Chondrocyte (in vitro differentiated cells): ENCODE data around the gene ARHGAP32. TPM values are rescaled to one million over a fixed set of nuclear protein-coding genes. Genes with fewer than 3 reads are reported as not detected.

Experiments
- DNase-seq: peaks from one replicate; pipeline ENCODE4 v3.0.0; 2021; ENCODE audit warnings: mixed read lengths, low spot score
- H3K27ac Mint-ChIP-seq: one replicate; pipeline ENCODE4 v1.8.0; 2021; ENCODE audit warnings: mild to moderate bottlenecking, moderate library complexity, mixed read lengths; ENCODE audit not compliant: unreplicated experiment
- H3K27me3 Mint-ChIP-seq: 2 replicates; pipeline ENCODE4 v1.8.0; 2021; ENCODE audit warnings: low read depth, mixed read lengths
- H3K36me3 Mint-ChIP-seq: 2 replicates; pipeline ENCODE4 v1.8.0; 2021; ENCODE audit warnings: low read depth, mixed read lengths
- H3K4me1 Mint-ChIP-seq: 2 replicates; pipeline ENCODE4 v1.8.0; 2021; ENCODE audit warnings: low read depth, mild to moderate bottlenecking, mixed read lengths
- H3K4me3 Mint-ChIP-seq: one replicate; pipeline ENCODE4 v1.8.0; 2021; ENCODE audit warnings: mild to moderate bottlenecking, moderate library complexity, mixed read lengths; ENCODE audit not compliant: unreplicated experiment
- H3K9me3 Mint-ChIP-seq: 2 replicates; pipeline ENCODE4 v1.8.0; 2021; ENCODE audit warnings: low read depth, mixed read lengths
- CTCF ChIP-seq: fragments of 200-600 bp; sonication (generic); IDR thresholded peaks from 2 replicates; pipeline ENCODE4 v1.5.0; 2021; ENCODE audit warnings: antibody characterized with exemption, mild to moderate bottlenecking, moderate library complexity
- total RNA-seq: library from RNA; stranded (reverse); gene quantifications from 3 replicates; pipeline ENCODE4 v1.2.1, GENCODE V29; 2021

ARHGAP32 gene
- total RNA-seq, 1 donor from 2014 or later: 15.8 TPM

GRCh38 chr11:129077191-129077590, 114.9 kb downstream of the ARHGAP32 start:
- H3K4me3 Mint-ChIP-seq: no peak overlapping the region
- no peak for TF ChIP-seq CTCF
- H3K27ac Mint-ChIP-seq: no peak overlapping the region
- no peaks in the 10 kb centered on the region for H3K27me3 Mint-ChIP-seq
- H3K9me3 Mint-ChIP-seq: peaks cover 22% of the 10 kb centered on the region
- peaks cover 4% of the 10 kb centered on the region for H3K36me3 Mint-ChIP-seq
- DNase-seq: no peak
- H3K4me1 Mint-ChIP-seq: peaks cover 14% of the 10 kb centered on the region

- H3K36me3 Mint-ChIP-seq: peaks cover 2% of the 10 kb centered on the region
- no peaks in the 10 kb centered on the region for H3K27me3 Mint-ChIP-seq
- H3K4me3 Mint-ChIP-seq: no peak overlapping the region
- H3K4me1 Mint-ChIP-seq: peaks cover 20% of the 10 kb centered on the region
- H3K9me3 Mint-ChIP-seq: peaks cover 12% of the 10 kb centered on the region
- DNase-seq: no peak
- no peak for TF ChIP-seq CTCF
- H3K27ac Mint-ChIP-seq: no peak overlapping the region
Measured at GRCh38 chr11:129075757-129076156, 116.4 kb downstream of the ARHGAP32 start.

GRCh38 chr11:129067454-129067853, 124.7 kb downstream of the ARHGAP32 start:
- Mint-ChIP-seq H3K27ac (no peak overlapping the region), H3K4me1 (peaks cover 9% of the 10 kb centered on the region), H3K4me3 (no peak overlapping the region), H3K36me3 (no peaks in the 10 kb centered on the region), H3K27me3 (no peaks in the 10 kb centered on the region), H3K9me3 (no peaks in the 10 kb centered on the region)
- TF ChIP-seq CTCF: no peak
- DNase-seq: no peak

GRCh38 chr11:129066229-129066628, 125.9 kb downstream of the ARHGAP32 start:
- Mint-ChIP-seq H3K27ac (no peak overlapping the region), H3K4me3 (no peak overlapping the region), H3K27me3 (no peaks in the 10 kb centered on the region), H3K9me3 (no peaks in the 10 kb centered on the region), H3K36me3 (no peaks in the 10 kb centered on the region), H3K4me1 (no peaks in the 10 kb centered on the region)
- DNase-seq: no peak
- no peak for TF ChIP-seq CTCF

- no peaks in the 10 kb centered on the region for H3K4me1 Mint-ChIP-seq
- no peaks in the 10 kb centered on the region for H3K9me3 Mint-ChIP-seq
- H3K27me3 Mint-ChIP-seq: no peaks in the 10 kb centered on the region
- H3K36me3 Mint-ChIP-seq: peaks cover 3% of the 10 kb centered on the region
- no peak for TF ChIP-seq CTCF
- no peak for DNase-seq
- no peak overlapping the region for H3K27ac Mint-ChIP-seq
- no peak overlapping the region for H3K4me3 Mint-ChIP-seq
Measured at GRCh38 chr11:129063118-129063517, 129.0 kb downstream of the ARHGAP32 start.
